Measurements from ENCODE around the gene ATG4A. TPM values are rescaled to one million over a fixed set of nuclear protein-coding genes. Genes with fewer than 3 reads are reported as not detected.

Gene ATG4A
- total RNA-seq, 1 experiment from 2014 or later: 7.5 TPM

GRCh38 chrX:108169768-108170167, 78.2 kb downstream of the ATG4A start:
- no peaks in the 10 kb centered on the region for H3K36me3 ChIP-seq
- no peak overlapping the region for H3K4me3 ChIP-seq
- no peaks in the 10 kb centered on the region for H3K9me3 ChIP-seq (replicated peaks)
- H3K27ac ChIP-seq: no peak overlapping the region
- no peak for DNase-seq
- no peaks in the 10 kb centered on the region for H3K27me3 ChIP-seq
- no peaks in the 10 kb centered on the region for H3K4me1 ChIP-seq

GRCh38 chrX:108171671-108172070, 80.1 kb downstream of the ATG4A start:
- H3K4me3 ChIP-seq: no peak overlapping the region
- H3K27me3 ChIP-seq: no peaks in the 10 kb centered on the region
- no peaks in the 10 kb centered on the region for H3K4me1 ChIP-seq
- no peak overlapping the region for H3K27ac ChIP-seq
- no peak for DNase-seq
- no peaks in the 10 kb centered on the region for H3K9me3 ChIP-seq (replicated peaks)
- no peaks in the 10 kb centered on the region for H3K36me3 ChIP-seq

- no peak for DNase-seq
- Histone ChIP-seq H3K36me3 (no peaks in the 10 kb centered on the region), H3K4me1 (no peaks in the 10 kb centered on the region), H3K27me3 (no peaks in the 10 kb centered on the region), H3K27ac (no peak overlapping the region), H3K9me3 (replicated peaks) (no peaks in the 10 kb centered on the region), H3K4me3 (no peak overlapping the region)
Observed at GRCh38 chrX:108173874-108174273, 82.3 kb downstream of the ATG4A start.

- Histone ChIP-seq H3K27ac (no peak overlapping the region), H3K36me3 (no peaks in the 10 kb centered on the region), H3K4me3 (no peak overlapping the region), H3K4me1 (no peaks in the 10 kb centered on the region), H3K27me3 (no peaks in the 10 kb centered on the region), H3K9me3 (replicated peaks) (no peaks in the 10 kb centered on the region)
- no peak for DNase-seq
Observed at GRCh38 chrX:108177351-108178142, 86.0 kb downstream of the ATG4A start.

GRCh38 chrX:108178143-108178498, 86.5 kb downstream of the ATG4A start:
- H3K36me3 ChIP-seq: no peaks in the 10 kb centered on the region
- no peak overlapping the region for H3K27ac ChIP-seq
- no peaks in the 10 kb centered on the region for H3K4me1 ChIP-seq
- H3K9me3 ChIP-seq (replicated peaks): no peaks in the 10 kb centered on the region
- H3K27me3 ChIP-seq: no peaks in the 10 kb centered on the region
- DNase-seq: no peak
- H3K4me3 ChIP-seq: no peak overlapping the region

GRCh38 chrX:108186811-108187210, 95.2 kb downstream of the ATG4A start:
- Histone ChIP-seq H3K27me3 (no peaks in the 10 kb centered on the region), H3K4me3 (no peak overlapping the region), H3K9me3 (replicated peaks) (no peaks in the 10 kb centered on the region), H3K36me3 (no peaks in the 10 kb centered on the region), H3K27ac (no peak overlapping the region), H3K4me1 (no peaks in the 10 kb centered on the region)
- DNase-seq: peak; percentile 2 to 30

GRCh38 chrX:108198420-108198819, 106.8 kb downstream of the ATG4A start:
- Histone ChIP-seq H3K4me1 (no peaks in the 10 kb centered on the region), H3K27me3 (no peaks in the 10 kb centered on the region), H3K9me3 (replicated peaks) (no peaks in the 10 kb centered on the region), H3K36me3 (no peaks in the 10 kb centered on the region), H3K27ac (no peak overlapping the region), H3K4me3 (no peak overlapping the region)
- no peak for DNase-seq

GRCh38 chrX:108199041-108199440, 107.5 kb downstream of the ATG4A start:
- H3K27me3 ChIP-seq: no peaks in the 10 kb centered on the region
- H3K36me3 ChIP-seq: no peaks in the 10 kb centered on the region
- H3K27ac ChIP-seq: no peak overlapping the region
- DNase-seq: no peak
- H3K9me3 ChIP-seq (replicated peaks): no peaks in the 10 kb centered on the region
- H3K4me1 ChIP-seq: no peaks in the 10 kb centered on the region
- H3K4me3 ChIP-seq: no peak overlapping the region

GRCh38 chrX:108199691-108200090, 108.1 kb downstream of the ATG4A start:
- no peak overlapping the region for H3K4me3 ChIP-seq
- peak; percentile 8 to 39 for DNase-seq
- H3K9me3 ChIP-seq (replicated peaks): no peaks in the 10 kb centered on the region
- H3K27ac ChIP-seq: no peak overlapping the region
- no peaks in the 10 kb centered on the region for H3K4me1 ChIP-seq
- H3K36me3 ChIP-seq: no peaks in the 10 kb centered on the region
- no peaks in the 10 kb centered on the region for H3K27me3 ChIP-seq

GRCh38 chrX:108203540-108203939, 112.0 kb downstream of the ATG4A start:
- no peaks in the 10 kb centered on the region for H3K36me3 ChIP-seq
- H3K27me3 ChIP-seq: no peaks in the 10 kb centered on the region
- H3K27ac ChIP-seq: no peak overlapping the region
- DNase-seq: no peak
- H3K4me3 ChIP-seq: no peak overlapping the region
- H3K4me1 ChIP-seq: no peaks in the 10 kb centered on the region
- no peaks in the 10 kb centered on the region for H3K9me3 ChIP-seq (replicated peaks)

Other genes starting within 250 kb of the ATG4A start
- gene TEX13B, start 109.4 kb upstream of the ATG4A start, total RNA-seq (2014; rRNA removed; shearing (Covaris generic)): not detected in 2 replicates
- gene VSIG1, start 46.7 kb upstream of the ATG4A start, total RNA-seq (2014; rRNA removed; shearing (Covaris generic)): 0.12 and 0.13 TPM in 2 replicates
- gene PSMD10, start 236 bp upstream of the ATG4A start, total RNA-seq (2014; rRNA removed; shearing (Covaris generic)): 97.7 and 108 TPM in 2 replicates